Liver (tissue), 9 donors: ENCODE data around the gene SDSL. TPM values are rescaled to one million over a fixed set of nuclear protein-coding genes. Genes with fewer than 3 reads are reported as not detected.
A peak's percentile ranks its signal among the peaks of the same experiment; 100 is the strongest.

Experiments used
- DNase-seq: peaks from one replicate; pipeline ENCODE4 v3.0.0-alpha.2; 2017; ENCODE audit warnings: low spot score
- H3K27ac ChIP-seq, 2 donors: one replicate each; pipeline ENCODE4 v1.7.0; 2013; ENCODE audit warnings: inconsistent platforms in 2 of 2, low read length in 2 of 2, control low read depth in 1 of 2, low read depth in 1 of 2, mild to moderate bottlenecking in 1 of 2
- H3K27me3 ChIP-seq, 4 donors: one replicate each; pipeline versions ENCODE4 v1.6.1 to v1.7.0; 2013; ENCODE audit warnings: low read length in 3 of 4, inconsistent platforms in 1 of 4, mild to moderate bottlenecking in 1 of 4, moderate library complexity in 1 of 4; ENCODE audit not compliant: control insufficient read depth in 4 of 4, insufficient read depth in 4 of 4
- H3K36me3 ChIP-seq, 4 donors: one replicate each; pipeline versions ENCODE4 v1.6.1 to v1.7.0; 2013; ENCODE audit warnings: low read length in 3 of 4, mild to moderate bottlenecking in 3 of 4, low read depth in 1 of 4, moderate library complexity in 1 of 4; ENCODE audit not compliant: control insufficient read depth in 4 of 4, insufficient read depth in 3 of 4
- H3K4me1 ChIP-seq, 4 donors: one replicate each; pipeline versions ENCODE4 v1.6.1 to v1.7.0; 2013; ENCODE audit warnings: low read length in 3 of 4, mild to moderate bottlenecking in 3 of 4, moderate library complexity in 1 of 4; ENCODE audit not compliant: control insufficient read depth in 4 of 4, insufficient read depth in 4 of 4
- H3K4me3 ChIP-seq, 3 donors: one replicate each; pipeline versions ENCODE4 v1.6.1 to v1.7.0; 2013; ENCODE audit warnings: low read length in 3 of 3, control low read depth in 1 of 3, low read depth in 1 of 3, mild to moderate bottlenecking in 1 of 3
- H3K9ac ChIP-seq, 2 donors: one replicate each; pipeline ENCODE4 v1.7.0; 2013; ENCODE audit warnings: low read length in 2 of 2, mild to moderate bottlenecking in 2 of 2, moderate library complexity in 2 of 2, control low read depth in 1 of 2, low read depth in 1 of 2
- H3K9me3 ChIP-seq, 4 donors: one replicate each; pipeline versions ENCODE4 v1.6.1 to v1.7.0; 2013; ENCODE audit warnings: low read length in 3 of 4; ENCODE audit not compliant: control insufficient read depth in 4 of 4
- CTCF ChIP-seq: fragments of 150-350 bp; IDR thresholded peaks from 2 replicates; pipeline ENCODE4 v1.5.1; 2017; ENCODE audit warnings: improper control_type of control experiment, low read depth, low read length; ENCODE audit not compliant: missing input control
- FOXA1 ChIP-seq: IDR thresholded peaks from 2 replicates; pipeline ENCODE4 v1.6.1; 2016; ENCODE audit warnings: antibody characterized with exemption
- FOXA2 ChIP-seq: IDR thresholded peaks from 2 replicates; pipeline ENCODE4 v1.6.1; 2016; ENCODE audit warnings: antibody characterized with exemption
- HNF4A ChIP-seq, 2 donors: conservative IDR thresholded peaks; 2 replicates each; pipeline ENCODE4 v1.6.1; 2016; ENCODE audit warnings: antibody characterized with exemption in 2 of 2, mild to moderate bottlenecking in 2 of 2
- MAX ChIP-seq: IDR thresholded peaks from 2 replicates; pipeline ENCODE4 v1.6.1; 2016; ENCODE audit warnings: antibody characterized with exemption
- NR2F2 ChIP-seq: IDR thresholded peaks from 2 replicates; pipeline ENCODE4 v1.6.1; 2016; ENCODE audit warnings: antibody characterized with exemption
- RAD21 ChIP-seq, 2 donors: IDR thresholded peaks; 2 replicates each; pipeline ENCODE4 v1.6.1; 2016; ENCODE audit warnings: antibody characterized with exemption in 2 of 2, mild to moderate bottlenecking in 2 of 2
- REST ChIP-seq: IDR thresholded peaks from 2 replicates; pipeline ENCODE4 v1.6.1; 2016; ENCODE audit warnings: antibody characterized with exemption, mild to moderate bottlenecking
- RXRA ChIP-seq, 2 donors: IDR thresholded peaks; 2 replicates each; pipeline ENCODE4 v1.6.1; 2017 to 2018; ENCODE audit warnings: antibody characterized with exemption in 2 of 2, mild to moderate bottlenecking in 1 of 2
- TAF1 ChIP-seq: conservative IDR thresholded peaks from 2 replicates; pipeline ENCODE4 v1.6.1; 2016; ENCODE audit warnings: antibody characterized with exemption, mild to moderate bottlenecking
- YY1 ChIP-seq: IDR thresholded peaks from 2 replicates; pipeline ENCODE4 v1.6.1; 2016; ENCODE audit warnings: antibody characterized with exemption, mild to moderate bottlenecking
- WGBS: extraction: QIAGEN DNeasy Blood & Tissue Kit; methylation state at CpG from one replicate; pipeline ENCODE4 v1.1.7; 2013; 5-methylcytosine and 5-hydroxymethylcytosine counted together
- polyA plus RNA-seq, 2 donors: library from polyadenylated mRNA; stranded (reverse) in 1 of 2; unstranded in 1 of 2; fragments of 200-250 nt in 1 of 2; fragments of >200 nt in 1 of 2; fragmentation: Nextera tagmentation in 1 of 2; extraction: Ambion mirVana in 1 of 2; gene quantifications; one replicate each; pipeline versions ENCODE4 v1.2.1 to v1.2.3, GENCODE V29; 2013 to 2015
- total RNA-seq, 2 donors: library from RNA; depleted of rRNA; stranded (reverse); fragments of >200 nt; gene quantifications; one replicate each; pipeline ENCODE4 v1.2.3, GENCODE V29; 2014
- donor health status: healthy.
- donor health status: healthy.
- donor health status: healthy.
- donor health status: healthy.
- donor health status: healthy.

The SDSL gene
- total and polyA plus RNA-seq, 4 donors, result 22.4 to 93.1 (median 33.7) TPM

- Histone ChIP-seq H3K27me3 (no peaks in the 10 kb centered on the region), H3K4me1 (peaks cover 6 to 31% (median 17%) of the 10 kb centered on the region in 4 donors), H3K27ac (no peak overlapping the region), H3K4me3 (no peak overlapping the region), H3K9ac (no peak overlapping the region), H3K9me3 (no peaks in the 10 kb centered on the region), H3K36me3 (no peaks in the 10 kb centered on the region)
- TF ChIP-seq TAF1, result no peak
- TF ChIP-seq REST, result no peak
- TF ChIP-seq CTCF, result peak; percentile 88
- peak; percentile 83 to 87 for TF ChIP-seq RAD21 (IDR thresholded peaks at IDR 0.05)
- DNase-seq, result peak; percentile 88
- 66% methylated on average over 20 of the region's 20 CpGs for WGBS
These were observed 3.0 kb downstream of the SDSL start for GRCh38 chr12:113424915-113425823.

GRCh38 chr12:113425960-113426453, 3.8 kb downstream of the SDSL start:
- Histone ChIP-seq H3K9ac (no peak overlapping the region), H3K4me3 (no peak overlapping the region), H3K27ac (no peak overlapping the region), H3K4me1 (peaks cover 4 to 23% (median 9%) of the 10 kb centered on the region in 4 donors), H3K27me3 (no peaks in the 10 kb centered on the region), H3K9me3 (no peaks in the 10 kb centered on the region), H3K36me3 (no peaks in the 10 kb centered on the region)
- TF ChIP-seq FOXA2 (no peak), HNF4A (conservative IDR thresholded peaks at IDR 0.05) (no peak), MAX (no peak), YY1 (no peak), NR2F2 (no peak)
- 64% methylated on average over 11 of the region's 11 CpGs for WGBS
- DNase-seq, result no peak

GRCh38 chr12:113427882-113428281, 5.7 kb downstream of the SDSL start:
- Histone ChIP-seq H3K4me3 (no peak overlapping the region), H3K36me3 (no peaks in the 10 kb centered on the region), H3K27me3 (no peaks in the 10 kb centered on the region), H3K9ac (no peak overlapping the region), H3K9me3 (no peaks in the 10 kb centered on the region), H3K27ac (no peak overlapping the region), H3K4me1 (peaks cover 0 to 8% (median 1%) of the 10 kb centered on the region in 4 donors)
- no peak for DNase-seq
- TF ChIP-seq YY1 (no peak), RXRA (IDR thresholded peaks at IDR 0.05) (no peak), FOXA1 (no peak)
- WGBS, result 84% methylated on average over 9 of the region's 9 CpGs
